Measurements from ENCODE around the gene CAMK1.

The CAMK1 gene

DNA sequence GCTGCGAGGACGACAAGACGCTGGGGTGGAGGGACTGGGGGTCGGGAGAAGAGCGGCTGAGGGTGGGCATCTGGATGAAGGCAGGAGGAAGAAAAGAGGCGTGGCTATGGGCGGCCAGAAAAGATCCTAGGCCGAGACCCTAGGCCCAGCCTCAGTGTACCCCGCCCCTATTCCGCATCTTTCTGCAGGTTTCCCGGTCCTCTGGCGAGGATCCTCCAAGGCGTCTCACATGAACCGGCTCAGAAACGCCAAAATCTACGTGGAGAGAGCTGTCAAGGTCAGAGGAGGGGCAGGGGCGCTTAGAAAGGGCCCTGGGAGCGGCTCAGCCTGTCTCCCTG is 40.7 kb upstream of the CAMK1 start:
- peaks cover 20% of the 10 kb centered on the region for H3F3A ChIP-seq (ENCODE audit: control insufficient read depth, insufficient read depth)
- peak overlapping the region; percentile 80 for H3K4me3 ChIP-seq (ENCODE audit: low read length)
- H3K4me2 ChIP-seq (ENCODE audit: low read length), result peak overlapping the region; percentile 96
- H3K79me2 ChIP-seq (ENCODE audit: control insufficient read depth, low read length), result no peaks in the 10 kb centered on the region
- no peaks in the 10 kb centered on the region for H3K27me3 ChIP-seq (ENCODE audit: control insufficient read depth, low read length)
- no peak overlapping the region for H3K27ac ChIP-seq (ENCODE audit: low read depth, low read length)
- peaks cover 29% of the 10 kb centered on the region for H3K4me1 ChIP-seq (ENCODE audit: control insufficient read depth, low read length)
- H3K36me3 ChIP-seq (ENCODE audit: control insufficient read depth, low read length), result peaks cover 51% of the 10 kb centered on the region
- TF ChIP-seq, protein P1, sequence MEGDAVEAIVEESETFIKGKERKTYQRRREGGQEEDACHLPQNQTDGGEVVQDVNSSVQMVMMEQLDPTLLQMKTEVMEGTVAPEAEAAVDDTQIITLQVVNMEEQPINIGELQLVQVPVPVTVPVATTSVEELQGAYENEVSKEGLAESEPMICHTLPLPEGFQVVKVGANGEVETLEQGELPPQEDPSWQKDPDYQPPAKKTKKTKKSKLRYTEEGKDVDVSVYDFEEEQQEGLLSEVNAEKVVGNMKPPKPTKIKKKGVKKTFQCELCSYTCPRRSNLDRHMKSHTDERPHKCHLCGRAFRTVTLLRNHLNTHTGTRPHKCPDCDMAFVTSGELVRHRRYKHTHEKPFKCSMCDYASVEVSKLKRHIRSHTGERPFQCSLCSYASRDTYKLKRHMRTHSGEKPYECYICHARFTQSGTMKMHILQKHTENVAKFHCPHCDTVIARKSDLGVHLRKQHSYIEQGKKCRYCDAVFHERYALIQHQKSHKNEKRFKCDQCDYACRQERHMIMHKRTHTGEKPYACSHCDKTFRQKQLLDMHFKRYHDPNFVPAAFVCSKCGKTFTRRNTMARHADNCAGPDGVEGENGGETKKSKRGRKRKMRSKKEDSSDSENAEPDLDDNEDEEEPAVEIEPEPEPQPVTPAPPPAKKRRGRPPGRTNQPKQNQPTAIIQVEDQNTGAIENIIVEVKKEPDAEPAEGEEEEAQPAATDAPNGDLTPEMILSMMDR (IDR thresholded peaks at IDR 0.05; ENCODE audit: low read depth, low read length, poor library complexity, severe bottlenecking), result no peak
- no peak for TF ChIP-seq EZH2phosphoT487 (IDR thresholded peaks at IDR 0.05; ENCODE audit: borderline replicate concordance, low read length)
- no peaks in the 10 kb centered on the region for H4K20me1 ChIP-seq (ENCODE audit: control insufficient read depth, insufficient read depth, low read depth, low read length)
- H3K9me3 ChIP-seq (ENCODE audit: control insufficient read depth, insufficient read depth, low read length), result no peaks in the 10 kb centered on the region
- H3K9me2 ChIP-seq (replicated peaks; ENCODE audit: control insufficient read depth, low read length), result no peaks in the 10 kb centered on the region

DNA sequence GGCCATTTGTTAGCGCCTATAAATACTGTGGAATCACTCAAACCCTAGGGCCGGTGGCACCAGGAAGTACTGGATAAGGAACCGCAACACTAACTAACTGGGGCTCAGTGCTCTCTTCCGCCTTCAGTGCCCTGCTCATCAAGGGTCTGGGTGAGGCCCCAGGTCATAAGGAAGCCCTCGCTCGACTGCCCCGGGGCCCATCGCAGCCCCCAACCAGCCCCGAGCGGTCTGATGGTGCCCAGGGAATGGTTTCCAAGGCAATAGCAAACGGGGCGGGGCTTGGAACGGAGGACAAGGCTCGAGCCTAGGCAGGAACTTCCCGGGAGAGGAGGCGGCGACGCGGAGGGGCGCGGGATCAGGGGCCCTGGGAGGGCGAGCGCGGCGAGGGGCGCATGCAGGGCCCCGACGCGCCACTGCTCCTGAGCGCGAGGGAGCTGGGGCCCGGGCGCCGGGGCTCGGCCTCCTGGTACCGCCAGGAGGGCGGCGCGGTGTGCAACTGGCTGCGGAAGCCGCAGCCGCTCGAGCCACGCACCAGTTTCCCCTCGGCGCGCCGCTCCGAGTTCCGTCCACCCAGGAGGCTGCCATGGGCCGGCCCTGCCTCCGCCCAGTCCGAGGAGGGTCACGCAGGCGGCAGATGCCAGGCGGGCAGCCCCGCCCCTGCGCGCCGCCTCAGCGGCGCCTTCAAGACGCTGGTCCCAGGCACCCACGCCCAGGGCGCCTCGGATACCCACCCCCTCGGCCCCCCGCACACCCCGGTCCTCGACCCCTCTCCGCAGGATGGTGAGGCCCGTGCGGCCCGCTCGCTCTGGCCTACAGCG is 40.1 kb upstream of the CAMK1 start, which contains the start of gene TTLL3:
Gene TTLL3 (plus strand): TSS at position 648 of the 818 bp plus-strand sequence. CDS start 400 bp downstream, outside the sequence.
- Histone ChIP-seq H3K79me2 (ENCODE audit: control insufficient read depth, low read length) (no peaks in the 10 kb centered on the region), H3K27ac (ENCODE audit: low read depth, low read length) (peak within 1 kb of the TSS; percentile 65), H3K9me3 (ENCODE audit: control insufficient read depth, insufficient read depth, low read length) (no peaks in the 10 kb centered on the region), H3K4me2 (ENCODE audit: low read length) (peak within 1 kb of the TSS; percentile 96), H3K4me3 (ENCODE audit: low read length) (peak within 1 kb of the TSS; percentile 80), H3F3A (ENCODE audit: control insufficient read depth, insufficient read depth) (peaks cover 24% of the 10 kb centered on the region), H4K20me1 (ENCODE audit: control insufficient read depth, insufficient read depth, low read depth, low read length) (no peaks in the 10 kb centered on the region), H3K9me2 (replicated peaks; ENCODE audit: control insufficient read depth, low read length) (no peaks in the 10 kb centered on the region), H3K4me1 (ENCODE audit: control insufficient read depth, low read length) (peaks cover 29% of the 10 kb centered on the region), H3K27me3 (ENCODE audit: control insufficient read depth, low read length) (no peaks in the 10 kb centered on the region), H3K36me3 (ENCODE audit: control insufficient read depth, low read length) (peaks cover 57% of the 10 kb centered on the region)
- TF ChIP-seq EZH2phosphoT487 (IDR thresholded peaks at IDR 0.05; ENCODE audit: borderline replicate concordance, low read length), result no peak
- TF ChIP-seq, protein P1 (IDR thresholded peaks at IDR 0.05; ENCODE audit: low read depth, low read length, poor library complexity, severe bottlenecking), result no peak

DNA sequence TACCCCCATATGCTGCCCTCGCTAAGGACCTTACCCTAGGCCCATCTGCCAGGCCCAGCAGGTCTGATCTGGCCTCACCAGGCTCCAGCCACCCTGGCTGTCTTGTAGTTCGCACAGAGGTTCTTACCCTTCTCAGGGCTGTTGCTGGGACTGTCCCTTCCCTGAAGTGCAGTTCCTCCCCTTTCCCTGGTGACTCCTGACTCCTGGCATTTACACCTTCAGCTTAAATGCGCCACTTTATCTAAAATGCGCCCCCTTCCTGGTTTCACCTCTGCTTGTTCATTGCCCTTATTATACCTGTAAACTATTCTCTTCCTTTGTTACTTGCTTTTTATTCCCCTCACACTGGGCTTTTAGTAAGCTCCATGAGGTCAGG is 39.5 kb upstream of the CAMK1 start:
- Histone ChIP-seq H3K4me2 (ENCODE audit: low read length) (peak overlapping the region; percentile 96), H3K36me3 (ENCODE audit: control insufficient read depth, low read length) (peaks cover 63% of the 10 kb centered on the region)

More for the DNA sequence above, 39.5 kb upstream of the CAMK1 start:
- no peaks in the 10 kb centered on the region for H3K79me2 ChIP-seq (ENCODE audit: control insufficient read depth, low read length)
- H3K4me3 ChIP-seq (ENCODE audit: low read length), result peak overlapping the region; percentile 80
- H3K27me3 ChIP-seq (ENCODE audit: control insufficient read depth, low read length), result no peaks in the 10 kb centered on the region
- H3K9me2 ChIP-seq (replicated peaks; ENCODE audit: control insufficient read depth, low read length), result no peaks in the 10 kb centered on the region
- H4K20me1 ChIP-seq (ENCODE audit: control insufficient read depth, insufficient read depth, low read depth, low read length), result no peaks in the 10 kb centered on the region
- peaks cover 29% of the 10 kb centered on the region for H3K4me1 ChIP-seq (ENCODE audit: control insufficient read depth, low read length)
- peak overlapping the region; percentile 65 for H3K27ac ChIP-seq (ENCODE audit: low read depth, low read length)
- H3F3A ChIP-seq (ENCODE audit: control insufficient read depth, insufficient read depth), result peaks cover 25% of the 10 kb centered on the region
- TF ChIP-seq EZH2phosphoT487 (IDR thresholded peaks at IDR 0.05; ENCODE audit: borderline replicate concordance, low read length), result no peak
- TF ChIP-seq, protein P1 (IDR thresholded peaks at IDR 0.05; ENCODE audit: low read depth, low read length, poor library complexity, severe bottlenecking), result no peak
- H3K9me3 ChIP-seq (ENCODE audit: control insufficient read depth, insufficient read depth, low read length), result no peaks in the 10 kb centered on the region
